ENCODE measurements around the gene NSUN6. TPM values are rescaled to one million over a fixed set of nuclear protein-coding genes. Genes with fewer than 3 reads are reported as not detected.

NSUN6 gene
- total and polyA plus RNA-seq, 4 donors = 16.3 to 47.6 (median 25.0) TPM

DNA sequence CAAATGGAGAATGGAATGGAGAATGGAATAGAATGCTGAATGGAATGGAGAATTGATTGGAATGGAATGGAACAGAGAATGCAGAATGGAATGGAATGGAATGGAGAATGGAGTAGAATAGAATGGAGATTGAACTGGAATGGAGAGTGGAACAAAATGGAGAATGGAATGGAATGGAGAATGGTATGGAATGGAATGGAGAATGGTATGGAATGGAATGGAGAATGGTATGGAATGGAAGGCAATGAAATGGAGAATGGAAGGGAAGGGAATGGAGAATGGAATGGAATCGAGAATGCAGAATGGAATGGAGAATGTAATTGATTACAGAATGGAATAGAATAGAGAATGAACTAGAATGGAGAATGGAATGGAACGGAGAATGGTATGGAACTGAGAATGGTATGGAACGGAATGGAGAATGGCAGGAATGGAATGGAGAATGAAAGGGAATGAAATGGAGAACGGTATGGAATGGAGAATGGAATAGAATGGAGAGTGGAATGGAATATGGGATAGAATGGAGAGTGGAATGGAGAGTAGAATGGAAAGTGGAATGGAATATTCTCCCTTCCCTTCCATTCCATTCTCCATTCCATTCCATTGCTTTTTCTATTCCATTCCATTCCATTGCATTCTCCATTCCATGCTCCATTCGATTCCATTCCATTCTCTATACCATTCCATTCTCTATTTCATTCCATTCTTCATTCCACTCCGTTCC lies 88.2 kb downstream of the NSUN6 start:
- Histone ChIP-seq H3K27me3 (ENCODE audit: control insufficient read depth in 4 of 4, insufficient read depth in 4 of 4, low read length in 3 of 4) (no peaks in the 10 kb centered on the region), H3K4me3 (ENCODE audit: low read depth in 1 of 3, low read length in 3 of 3) (no peak overlapping the region), H3K9ac (ENCODE audit: low read depth in 1 of 2, low read length in 2 of 2) (no peak overlapping the region), H3K27ac (ENCODE audit: low read depth in 1 of 2, low read length in 2 of 2) (no peak overlapping the region), H3K9me3 (ENCODE audit: control insufficient read depth in 4 of 4, low read length in 3 of 4) (peaks cover 1 to 9% (median 3%) of the 10 kb centered on the region in 4 donors), H3K4me1 (ENCODE audit: control insufficient read depth in 4 of 4, insufficient read depth in 4 of 4, low read length in 3 of 4) (no peaks in the 10 kb centered on the region), H3K36me3 (ENCODE audit: control insufficient read depth in 4 of 4, insufficient read depth in 3 of 4, low read depth in 1 of 4, low read length in 3 of 4) (peaks cover 0 to 51% (median 46%) of the 10 kb centered on the region in 4 donors)
- 98% methylated on average over 6 of the region's 6 CpGs for WGBS
- TF ChIP-seq, protein P1, sequence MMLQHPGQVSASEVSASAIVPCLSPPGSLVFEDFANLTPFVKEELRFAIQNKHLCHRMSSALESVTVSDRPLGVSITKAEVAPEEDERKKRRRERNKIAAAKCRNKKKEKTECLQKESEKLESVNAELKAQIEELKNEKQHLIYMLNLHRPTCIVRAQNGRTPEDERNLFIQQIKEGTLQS (IDR thresholded peaks at IDR 0.05) = no peak
- no peak for TF ChIP-seq JUND (IDR thresholded peaks at IDR 0.05)
- TF ChIP-seq, protein P2, sequence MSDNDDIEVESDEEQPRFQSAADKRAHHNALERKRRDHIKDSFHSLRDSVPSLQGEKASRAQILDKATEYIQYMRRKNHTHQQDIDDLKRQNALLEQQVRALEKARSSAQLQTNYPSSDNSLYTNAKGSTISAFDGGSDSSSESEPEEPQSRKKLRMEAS (IDR thresholded peaks at IDR 0.05) = no peak
- TF ChIP-seq SP1 (IDR thresholded peaks at IDR 0.05) = no peak
- no peak for TF ChIP-seq HNF4A (conservative IDR thresholded peaks at IDR 0.05)
- TF ChIP-seq GABPA (IDR thresholded peaks at IDR 0.05 in 1 of 2, conservative IDR thresholded peaks at IDR 0.05 in 1 of 2) = no peak
- TF ChIP-seq RAD21 (IDR thresholded peaks at IDR 0.05) = no peak
- no peak for TF ChIP-seq REST (IDR thresholded peaks at IDR 0.05)
- TF ChIP-seq EGR1 (IDR thresholded peaks at IDR 0.05; ENCODE audit: low read depth in 2 of 2) = no peak
- TF ChIP-seq ZBTB33 (IDR thresholded peaks at IDR 0.05) = no peak
- no peak for TF ChIP-seq YY1 (IDR thresholded peaks at IDR 0.05)
- no peak for TF ChIP-seq CTCF (IDR thresholded peaks at IDR 0.05; ENCODE audit: low read depth, low read length, missing input control)
- no peak for TF ChIP-seq TAF1 (conservative IDR thresholded peaks at IDR 0.05)
- no peak for TF ChIP-seq NR2F2 (IDR thresholded peaks at IDR 0.05)
- TF ChIP-seq RXRA (IDR thresholded peaks at IDR 0.05) = no peak
- no peak for TF ChIP-seq FOXA2 (IDR thresholded peaks at IDR 0.05)
- no peak for DNase-seq (ENCODE audit: low spot score)
